Liver (tissue), 3 donors: Measurements from ENCODE around the gene GOLT1B.

ENCODE experiments used
- CTCF ChIP-seq: fragments of 150-350 bp; IDR thresholded peaks from 2 replicates; pipeline ENCODE4 v1.5.1; 2017; ENCODE audit warnings: improper control_type of control experiment, low read depth, low read length; ENCODE audit not compliant: missing input control
- EGR1 ChIP-seq, 2 donors: IDR thresholded peaks; 2 replicates each; pipeline ENCODE4 v1.6.1; 2016 to 2018; ENCODE audit warnings: antibody characterized with exemption in 2 of 2, low read depth in 2 of 2
- FOXA1 ChIP-seq: IDR thresholded peaks from 2 replicates; pipeline ENCODE4 v1.6.1; 2016; ENCODE audit warnings: antibody characterized with exemption
- GABPA ChIP-seq, 2 donors: IDR thresholded peaks in 1 of 2; conservative IDR thresholded peaks in 1 of 2; 2 replicates each; pipeline ENCODE4 v1.6.1; 2016; ENCODE audit warnings: antibody characterized with exemption in 2 of 2, mild to moderate bottlenecking in 1 of 2, moderate library complexity in 1 of 2
- HNF4A ChIP-seq, 2 donors: conservative IDR thresholded peaks; 2 replicates each; pipeline ENCODE4 v1.6.1; 2016; ENCODE audit warnings: antibody characterized with exemption in 2 of 2, mild to moderate bottlenecking in 2 of 2
- JUND ChIP-seq, 2 donors: IDR thresholded peaks; 2 replicates each; pipeline ENCODE4 v1.6.1; 2016; ENCODE audit warnings: antibody characterized with exemption in 2 of 2
- MAX ChIP-seq: IDR thresholded peaks from 2 replicates; pipeline ENCODE4 v1.6.1; 2016; ENCODE audit warnings: antibody characterized with exemption
- REST ChIP-seq: IDR thresholded peaks from 2 replicates; pipeline ENCODE4 v1.6.1; 2016; ENCODE audit warnings: antibody characterized with exemption, mild to moderate bottlenecking
- RXRA ChIP-seq, 2 donors: IDR thresholded peaks; 2 replicates each; pipeline ENCODE4 v1.6.1; 2017 to 2018; ENCODE audit warnings: antibody characterized with exemption in 2 of 2, mild to moderate bottlenecking in 1 of 2
- SP1 ChIP-seq: IDR thresholded peaks from 2 replicates; pipeline ENCODE4 v1.6.1; 2018; ENCODE audit warnings: antibody characterized with exemption, mild to moderate bottlenecking
- TAF1 ChIP-seq: conservative IDR thresholded peaks from 2 replicates; pipeline ENCODE4 v1.6.1; 2016; ENCODE audit warnings: antibody characterized with exemption, mild to moderate bottlenecking
- YY1 ChIP-seq: IDR thresholded peaks from 2 replicates; pipeline ENCODE4 v1.6.1; 2016; ENCODE audit warnings: antibody characterized with exemption, mild to moderate bottlenecking
- ZBTB33 ChIP-seq: IDR thresholded peaks from 2 replicates; pipeline ENCODE4 v1.6.1; 2016; ENCODE audit warnings: antibody characterized with exemption
- donor health status: healthy.
- donor health status: healthy.

GRCh38 chr12:21526053-21526452 is 24.5 kb downstream of the GOLT1B start, which contains the start of gene SPX:
- TF ChIP-seq CTCF (no peak), JUND (IDR thresholded peaks at IDR 0.05) (no peak), YY1 (no peak), REST (no peak), MAX (no peak), TAF1 (no peak), RXRA (IDR thresholded peaks at IDR 0.05) (no peak), ZBTB33 (no peak), GABPA (IDR thresholded peaks at IDR 0.05 in 1 of 2, conservative IDR thresholded peaks at IDR 0.05 in 1 of 2) (no peak), SP1 (no peak), EGR1 (IDR thresholded peaks at IDR 0.05; ENCODE audit: low read depth in 2 of 2) (no peak), HNF4A (conservative IDR thresholded peaks at IDR 0.05) (no peak), FOXA1 (no peak)
